ENCODE measurements around the gene BAX.

DNA sequence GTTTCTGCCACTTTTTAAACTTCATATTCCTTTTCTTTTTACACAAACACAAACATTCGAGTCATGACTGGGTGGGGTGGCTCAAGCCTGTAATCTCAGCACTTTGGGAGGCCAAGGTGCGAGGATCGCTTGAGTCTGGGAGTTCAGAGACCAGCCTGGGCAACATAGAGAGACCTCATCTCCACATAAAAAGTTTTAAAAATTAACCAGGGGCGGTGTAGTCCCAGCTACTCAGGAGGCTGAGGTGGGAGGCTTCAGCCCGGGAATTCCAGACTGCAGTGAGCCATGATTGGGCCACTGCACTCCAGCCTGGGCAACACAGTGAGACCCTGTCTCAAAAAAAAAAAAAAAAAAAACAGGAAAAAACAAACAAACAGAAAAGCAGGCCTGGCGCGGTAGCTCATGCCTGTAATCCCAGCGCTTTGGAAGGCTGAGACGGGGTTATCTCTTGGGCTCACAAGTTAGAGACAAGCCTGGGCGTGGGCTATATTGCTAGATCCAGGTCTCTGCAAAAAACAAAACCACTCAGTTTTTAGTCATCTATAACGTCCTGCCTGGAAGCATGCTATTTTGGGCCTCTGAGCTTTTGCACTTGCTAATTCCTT, 583 bp upstream of the BAX start:
- TF ChIP-seq, protein P1, sequence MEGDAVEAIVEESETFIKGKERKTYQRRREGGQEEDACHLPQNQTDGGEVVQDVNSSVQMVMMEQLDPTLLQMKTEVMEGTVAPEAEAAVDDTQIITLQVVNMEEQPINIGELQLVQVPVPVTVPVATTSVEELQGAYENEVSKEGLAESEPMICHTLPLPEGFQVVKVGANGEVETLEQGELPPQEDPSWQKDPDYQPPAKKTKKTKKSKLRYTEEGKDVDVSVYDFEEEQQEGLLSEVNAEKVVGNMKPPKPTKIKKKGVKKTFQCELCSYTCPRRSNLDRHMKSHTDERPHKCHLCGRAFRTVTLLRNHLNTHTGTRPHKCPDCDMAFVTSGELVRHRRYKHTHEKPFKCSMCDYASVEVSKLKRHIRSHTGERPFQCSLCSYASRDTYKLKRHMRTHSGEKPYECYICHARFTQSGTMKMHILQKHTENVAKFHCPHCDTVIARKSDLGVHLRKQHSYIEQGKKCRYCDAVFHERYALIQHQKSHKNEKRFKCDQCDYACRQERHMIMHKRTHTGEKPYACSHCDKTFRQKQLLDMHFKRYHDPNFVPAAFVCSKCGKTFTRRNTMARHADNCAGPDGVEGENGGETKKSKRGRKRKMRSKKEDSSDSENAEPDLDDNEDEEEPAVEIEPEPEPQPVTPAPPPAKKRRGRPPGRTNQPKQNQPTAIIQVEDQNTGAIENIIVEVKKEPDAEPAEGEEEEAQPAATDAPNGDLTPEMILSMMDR (IDR thresholded peaks at IDR 0.05) = no peak
- TF ChIP-seq POLR2A (IDR thresholded peaks at IDR 0.05) = no peak

Measured in adrenal gland (tissue), 5 donors.